AG09319 (cell line): Measurements from ENCODE around the gene IMP3.

Experiments
- DNase-seq: peaks from one replicate; pipeline ENCODE4 v3.0.0-alpha.2; 2010; ENCODE audit warnings: low read depth; ENCODE audit errors: extremely low read depth
- CTCF ChIP-seq: IDR thresholded peaks from 2 replicates; pipeline ENCODE4 v1.5.1; 2011; ENCODE audit warnings: low read depth, mild to moderate bottlenecking, inconsistent platforms, low read length, moderate library complexity

Gene IMP3

GRCh38 chr15:75625542-75626347 is 14.3 kb downstream of the IMP3 start, which contains the start of gene SNUPN:
TSS of gene SNUPN (minus strand) at chr15:75625725. CDS start at chr15:75621051, 4,674 bp downstream.
- TF ChIP-seq CTCF, result no peak
- DNase-seq, result peak; percentile 81

DNA sequence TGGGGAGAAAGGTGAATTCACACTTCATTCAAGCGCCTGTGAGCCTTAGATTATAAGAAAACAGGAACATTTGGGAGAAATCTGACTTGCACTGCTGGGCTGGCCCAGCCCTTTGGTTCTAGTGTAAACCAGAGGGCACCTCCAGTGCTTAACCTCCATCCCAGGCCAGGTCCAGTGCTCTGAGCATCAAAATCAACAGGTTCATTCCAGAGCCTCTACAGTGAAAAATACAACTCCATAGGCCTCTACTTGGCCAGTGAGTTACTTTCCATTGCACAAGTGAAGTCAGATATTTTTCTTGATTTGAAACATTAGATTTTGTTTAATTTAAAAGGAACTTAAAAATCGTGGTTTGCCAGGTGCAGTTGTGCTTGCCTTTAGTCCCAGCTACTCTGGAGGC is 17.5 kb downstream of the IMP3 start:
- no peak for TF ChIP-seq CTCF
- no peak for DNase-seq

DNA sequence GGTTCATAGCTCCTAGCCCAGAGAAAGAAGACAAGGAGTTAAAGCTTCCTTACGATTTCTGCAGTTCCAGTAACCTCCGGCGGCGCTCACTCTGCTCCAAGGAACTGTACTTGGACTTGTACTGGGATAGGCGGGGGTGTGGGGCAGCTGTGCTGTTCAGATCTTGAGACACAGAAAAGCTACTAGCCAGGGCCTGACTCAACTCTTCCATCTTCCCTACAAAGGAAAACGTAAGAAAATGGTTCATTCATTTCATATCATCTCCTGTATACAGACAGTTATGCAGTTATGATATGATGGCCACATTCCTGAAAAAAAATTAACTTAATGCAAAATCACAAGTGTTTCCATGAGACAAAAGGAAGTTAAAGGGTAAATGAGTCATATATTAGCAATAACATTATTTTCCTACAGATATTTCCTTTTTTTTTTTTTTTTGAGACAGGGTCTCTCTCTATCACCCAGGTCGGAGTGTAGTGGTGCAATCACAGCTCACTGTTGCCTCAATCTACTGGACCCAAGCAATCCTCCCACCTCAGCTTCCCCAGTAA is 19.1 kb downstream of the IMP3 start:
- TF ChIP-seq CTCF, result peak; percentile 48
- peak; percentile 86 for DNase-seq

DNA sequence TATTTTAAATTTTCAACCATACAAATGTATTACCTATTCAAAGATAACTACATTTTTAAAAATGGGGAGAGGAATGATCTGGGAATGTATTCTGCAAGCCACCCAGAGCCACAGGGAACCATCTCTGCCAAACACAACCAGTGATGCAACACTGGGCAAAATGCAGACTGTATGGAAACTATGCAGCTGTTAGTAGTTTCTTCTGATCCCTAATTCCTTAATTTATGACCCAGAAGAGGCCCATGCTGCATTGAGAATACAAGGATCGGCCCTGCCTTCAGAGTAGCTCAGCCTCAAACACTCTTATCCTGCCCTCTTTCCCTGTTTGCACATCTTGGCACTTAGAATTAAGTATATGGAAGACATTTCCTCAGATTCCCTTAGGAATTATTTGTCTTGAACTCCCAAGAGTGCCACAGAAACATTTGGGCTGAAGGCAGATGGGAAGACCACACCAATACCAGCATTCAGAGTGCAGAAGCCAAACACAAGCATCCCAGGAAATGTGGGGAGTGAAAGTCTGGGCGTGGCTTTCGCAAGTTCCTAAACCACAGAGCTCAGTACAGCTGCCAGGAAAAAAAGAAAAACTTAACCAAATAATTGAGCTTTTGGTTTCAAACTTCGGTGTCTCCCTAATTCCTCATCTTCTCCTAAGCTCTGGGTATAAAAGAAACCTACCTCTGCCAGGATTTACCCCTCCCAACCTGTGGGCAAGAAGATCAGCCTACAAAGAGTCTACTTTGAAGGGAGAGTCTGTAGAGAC is 19.8 kb downstream of the IMP3 start:
- TF ChIP-seq CTCF, result no peak
- DNase-seq, result no peak

DNA sequence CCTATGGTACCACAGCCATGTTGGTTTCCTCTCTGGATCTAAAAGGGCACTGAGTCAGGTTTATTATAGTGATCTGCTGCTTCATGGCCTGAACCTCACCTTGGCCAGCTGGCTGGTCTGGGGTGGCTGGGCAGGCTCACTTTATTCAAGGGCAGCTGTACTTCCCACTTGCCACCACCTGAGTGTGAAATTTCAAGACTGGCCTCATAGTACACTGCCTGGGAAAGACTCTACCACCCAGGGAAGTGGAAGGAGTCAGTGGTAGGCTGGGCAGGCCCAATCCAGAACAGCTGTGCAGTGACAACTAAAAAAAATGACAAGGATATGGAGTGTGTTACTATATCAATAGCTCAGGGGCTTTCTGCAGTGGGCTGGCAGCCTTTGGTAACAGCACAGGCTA is 23.3 kb downstream of the IMP3 start:
- TF ChIP-seq CTCF, result no peak
- no peak for DNase-seq

- TF ChIP-seq CTCF, result no peak
- DNase-seq, result no peak
Observed at GRCh38 chr15:75606711-75607699, 33.0 kb downstream of the IMP3 start.
